Testis (tissue), 3 donors: ENCODE measurements around the gene PROC. TPM values are rescaled to one million over a fixed set of nuclear protein-coding genes. Genes with fewer than 3 reads are reported as not detected.

ENCODE experiments used
- DNase-seq: peaks from one replicate; pipeline ENCODE4 v3.0.0-alpha.2; 2019
- H3K27ac ChIP-seq, 2 donors: fragments of 200-600 bp; sonication (generic); one replicate each; pipeline ENCODE4 v1.5.1; 2019
- H3K27me3 ChIP-seq: fragments of 200-600 bp; sonication (generic); one replicate; pipeline ENCODE4 v1.5.1; 2019
- H3K36me3 ChIP-seq: fragments of 200-600 bp; sonication (generic); one replicate; pipeline ENCODE4 v1.5.1; 2017; ENCODE audit warnings: low read depth; ENCODE audit errors: missing control alignments
- H3K4me1 ChIP-seq: fragments of 200-600 bp; sonication (generic); one replicate; pipeline ENCODE4 v1.5.1; 2019
- H3K4me3 ChIP-seq, 2 donors: fragments of 200-600 bp; sonication (generic); one replicate each; pipeline ENCODE4 v1.5.1; 2017 to 2019
- H3K9me3 ChIP-seq: fragments of 200-600 bp; sonication (generic); one replicate; pipeline ENCODE4 v1.5.1; 2017
- POLR2A ChIP-seq: fragments of 450-650 bp; IDR thresholded peaks from one replicate; pipeline ENCODE4 v1.6.1; 2017; ENCODE audit warnings: antibody characterized with exemption, mild to moderate bottlenecking, moderate library complexity
- WGBS, 2 donors: methylation state at CpG; one replicate each; pipeline ENCODE4 v1.1.5; 2018; 5-methylcytosine and 5-hydroxymethylcytosine counted together
- intact Hi-C: fragments of 100-400 bp; cut with DNase I; formaldehyde crosslinking; loops from one replicate; pipeline ENCODE4 v1.15.1; 2023; ENCODE audit warnings: low total_unique reads
- polyA plus RNA-seq: library from polyadenylated mRNA; stranded (reverse); fragments of 350-450 nt; fragmentation: Illumina TruSeq; extraction: RNeasy Lipid Tissue Mini Kit (QIAGEN cat#74804); gene quantifications from one replicate; pipeline ENCODE4 v1.2.3, GENCODE V29; 2014; ENCODE audit warnings: low read depth, low replicate concordance; ENCODE audit not compliant: insufficient read depth
- total RNA-seq, 2 donors: library from RNA; depleted of rRNA; stranded (reverse); fragments of >200 nt; gene quantifications; one replicate each; pipeline ENCODE4 v1.2.3, GENCODE V29; 2016
- TF ChIP-seq, protein P1 (sequence below), 3 experiments: fragments of 450-650 bp in 2 of 3; fragments of 200-600 bp in 1 of 3; sonication (generic) in 1 of 3; IDR thresholded peaks; one replicate each; pipeline ENCODE4 v1.5.1; 2016 to 2019; ENCODE audit warnings: antibody characterized with exemption in 3 of 3, mild to moderate bottlenecking in 2 of 3, moderate library complexity in 1 of 3

PROC gene
- total and polyA plus RNA-seq, 3 donors from 2014 or later: 0.63 TPM; not detected in 2

GRCh38 chr2:127427376-127428056 lies 9.3 kb downstream of the PROC start:
- peaks cover 8% of the 10 kb centered on the region for H3K4me1 ChIP-seq
- no peak overlapping the region for H3K27ac ChIP-seq
- H3K36me3 ChIP-seq: no peaks in the 10 kb centered on the region
- no peaks in the 10 kb centered on the region for H3K27me3 ChIP-seq
- intact Hi-C loops: no loop called here
- DNase-seq: no peak
- H3K4me3 ChIP-seq: no peak overlapping the region
- H3K9me3 ChIP-seq: no peaks in the 10 kb centered on the region
- 88 to 91% methylated on average over 4 to 7 of the region's 7 CpGs for WGBS, 2 donors
- TF ChIP-seq POLR2A: no peak
- TF ChIP-seq, protein P1, sequence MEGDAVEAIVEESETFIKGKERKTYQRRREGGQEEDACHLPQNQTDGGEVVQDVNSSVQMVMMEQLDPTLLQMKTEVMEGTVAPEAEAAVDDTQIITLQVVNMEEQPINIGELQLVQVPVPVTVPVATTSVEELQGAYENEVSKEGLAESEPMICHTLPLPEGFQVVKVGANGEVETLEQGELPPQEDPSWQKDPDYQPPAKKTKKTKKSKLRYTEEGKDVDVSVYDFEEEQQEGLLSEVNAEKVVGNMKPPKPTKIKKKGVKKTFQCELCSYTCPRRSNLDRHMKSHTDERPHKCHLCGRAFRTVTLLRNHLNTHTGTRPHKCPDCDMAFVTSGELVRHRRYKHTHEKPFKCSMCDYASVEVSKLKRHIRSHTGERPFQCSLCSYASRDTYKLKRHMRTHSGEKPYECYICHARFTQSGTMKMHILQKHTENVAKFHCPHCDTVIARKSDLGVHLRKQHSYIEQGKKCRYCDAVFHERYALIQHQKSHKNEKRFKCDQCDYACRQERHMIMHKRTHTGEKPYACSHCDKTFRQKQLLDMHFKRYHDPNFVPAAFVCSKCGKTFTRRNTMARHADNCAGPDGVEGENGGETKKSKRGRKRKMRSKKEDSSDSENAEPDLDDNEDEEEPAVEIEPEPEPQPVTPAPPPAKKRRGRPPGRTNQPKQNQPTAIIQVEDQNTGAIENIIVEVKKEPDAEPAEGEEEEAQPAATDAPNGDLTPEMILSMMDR (IDR thresholded peaks at IDR 0.05): no peak

DNA sequence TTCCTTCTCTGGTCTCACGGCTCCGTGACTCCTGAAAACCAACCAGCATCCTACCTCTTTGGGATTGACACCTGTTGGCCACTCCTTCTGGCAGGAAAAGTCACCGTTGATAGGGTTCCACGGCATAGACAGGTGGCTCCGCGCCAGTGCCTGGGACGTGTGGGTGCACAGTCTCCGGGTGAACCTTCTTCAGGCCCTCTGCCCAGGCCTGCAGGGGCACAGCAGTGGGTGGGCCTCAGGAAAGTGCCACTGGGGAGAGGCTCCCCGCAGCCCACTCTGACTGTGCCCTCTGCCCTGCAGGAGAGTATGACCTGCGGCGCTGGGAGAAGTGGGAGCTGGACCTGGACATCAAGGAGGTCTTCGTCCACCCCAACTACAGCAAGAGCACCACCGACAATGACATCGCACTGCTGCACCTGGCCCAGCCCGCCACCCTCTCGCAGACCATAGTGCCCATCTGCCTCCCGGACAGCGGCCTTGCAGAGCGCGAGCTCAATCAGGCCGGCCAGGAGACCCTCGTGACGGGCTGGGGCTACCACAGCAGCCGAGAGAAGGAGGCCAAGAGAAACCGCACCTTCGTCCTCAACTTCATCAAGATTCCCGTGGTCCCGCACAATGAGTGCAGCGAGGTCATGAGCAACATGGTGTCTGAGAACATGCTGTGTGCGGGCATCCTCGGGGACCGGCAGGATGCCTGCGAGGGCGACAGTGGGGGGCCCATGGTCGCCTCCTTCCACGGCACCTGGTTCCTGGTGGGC lies 10.0 kb downstream of the PROC start:
- 94% methylated on average over 21 to 36 of the region's 36 CpGs for WGBS, 2 donors
- intact Hi-C loops: no loop called here
- no peak for TF ChIP-seq POLR2A
- no peak for DNase-seq
- no peak overlapping the region for H3K4me3 ChIP-seq
- H3K27me3 ChIP-seq: no peaks in the 10 kb centered on the region
- no peak overlapping the region for H3K27ac ChIP-seq
- no peaks in the 10 kb centered on the region for H3K36me3 ChIP-seq
- H3K4me1 ChIP-seq: peaks cover 2% of the 10 kb centered on the region
- H3K9me3 ChIP-seq: no peaks in the 10 kb centered on the region

- no peak for TF ChIP-seq POLR2A
- TF ChIP-seq, protein P1 (IDR thresholded peaks at IDR 0.05): no peak
- intact Hi-C loops: no loop called here
- no peaks in the 10 kb centered on the region for H3K27me3 ChIP-seq
- no peak for DNase-seq
- 87 to 90% methylated on average over 2 to 6 of the region's 6 CpGs for WGBS, 2 donors
- no peaks in the 10 kb centered on the region for H3K4me1 ChIP-seq
- no peaks in the 10 kb centered on the region for H3K9me3 ChIP-seq
- H3K27ac ChIP-seq: no peak overlapping the region
- H3K36me3 ChIP-seq: no peaks in the 10 kb centered on the region
- H3K4me3 ChIP-seq: no peak overlapping the region
These were observed 10.5 kb downstream of the PROC start for GRCh38 chr2:127428815-127429109.

- Histone ChIP-seq H3K27ac (no peak overlapping the region), H3K36me3 (no peaks in the 10 kb centered on the region), H3K9me3 (no peaks in the 10 kb centered on the region), H3K27me3 (no peaks in the 10 kb centered on the region), H3K4me3 (no peak overlapping the region), H3K4me1 (no peaks in the 10 kb centered on the region)
- intact Hi-C loops: no loop called here
- TF ChIP-seq POLR2A: no peak
- TF ChIP-seq, protein P1 (IDR thresholded peaks at IDR 0.05): no peak
- WGBS, 2 donors: 93 to 94% methylated on average over 4 of the region's 4 CpGs
- DNase-seq: no peak
These were observed 11.1 kb downstream of the PROC start for GRCh38 chr2:127429291-127429690.

DNA sequence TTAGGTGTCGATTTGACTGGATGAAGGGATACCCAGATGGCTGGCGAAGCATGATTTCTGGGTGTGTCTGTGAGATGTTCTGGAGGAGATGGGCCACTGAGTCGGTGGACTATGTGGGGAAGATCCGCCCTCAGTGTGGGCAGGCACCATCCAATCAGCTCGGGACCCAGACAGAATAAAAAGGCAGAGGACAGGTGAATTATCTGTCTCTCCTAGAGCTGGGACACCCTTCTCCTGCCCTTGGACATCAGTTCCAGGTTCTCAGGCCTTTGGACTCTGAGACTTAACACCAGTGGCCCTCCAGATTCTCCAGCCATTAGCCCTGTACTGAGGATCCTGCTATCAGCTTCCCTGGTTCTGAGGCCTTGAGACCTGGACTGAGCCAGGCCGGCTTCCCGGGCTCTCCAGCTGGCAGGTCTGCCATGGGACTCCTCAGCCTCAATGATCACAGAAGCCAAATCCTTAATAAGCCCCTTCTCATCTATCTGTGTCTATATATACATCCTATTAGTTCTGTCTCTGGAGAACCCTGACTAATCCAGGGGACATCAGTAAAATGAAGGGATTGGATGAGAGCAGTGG lies 11.7 kb downstream of the PROC start:
- H3K4me1 ChIP-seq: no peaks in the 10 kb centered on the region
- no peak overlapping the region for H3K4me3 ChIP-seq
- DNase-seq: no peak
- H3K36me3 ChIP-seq: no peaks in the 10 kb centered on the region
- TF ChIP-seq, protein P1 (IDR thresholded peaks at IDR 0.05): no peak
- TF ChIP-seq POLR2A: no peak
- intact Hi-C loops: no loop called here
- H3K27ac ChIP-seq: no peak overlapping the region
- H3K27me3 ChIP-seq: no peaks in the 10 kb centered on the region
- WGBS, 2 donors: 88 to 97% methylated on average over 7 of the region's 7 CpGs
- H3K9me3 ChIP-seq: no peaks in the 10 kb centered on the region
